Activated CD4-positive, alpha-beta memory T cell treated with anti-CD3 and anti-CD28 coated beads, Interleukin-2, amount 10 ng/mL, durations not matched to agents 7 days and 5 days (primary cell): ENCODE data around the gene RTKN2. TPM values are rescaled to one million over a fixed set of nuclear protein-coding genes. Genes with fewer than 3 reads are reported as not detected.
"Not testable (repeated sequence)": the region's sequence is repeated elsewhere in the genome, so short reads cannot be mapped to it uniquely, and the experiment has no call there.

ENCODE experiments used
- CTCF ChIA-PET: fragments of 350-600 bp; sonication (Branson Sonifier 250); formaldehyde crosslinking; loops from one replicate; lab custom pipeline; 2021; ENCODE audit warnings: antibody characterized with exemption, inconsistent platforms; lab: Charles Lee
- POLR2A ChIA-PET: fragments of 350-600 bp; sonication (Branson Sonifier 250); formaldehyde crosslinking; loops from one replicate; lab custom pipeline; 2021; ENCODE audit warnings: antibody characterized with exemption; lab: Charles Lee
- DNase-seq: peaks from one replicate; pipeline ENCODE4 v3.0.0-alpha.2; 2020
- H3K27ac Mint-ChIP-seq: one replicate; pipeline ENCODE4 v1.8.0; 2021; ENCODE audit warnings: mild to moderate bottlenecking, mixed read lengths
- H3K27me3 Mint-ChIP-seq: one replicate; pipeline ENCODE4 v1.8.0; 2021; ENCODE audit warnings: mixed read lengths
- H3K36me3 Mint-ChIP-seq: one replicate; pipeline ENCODE4 v1.8.0; 2021; ENCODE audit warnings: low read depth, mixed read lengths
- H3K4me1 Mint-ChIP-seq: one replicate; pipeline ENCODE4 v1.8.0; 2021; ENCODE audit warnings: mixed read lengths
- H3K4me3 Mint-ChIP-seq: one replicate; pipeline ENCODE4 v1.8.0; 2021; ENCODE audit warnings: mild to moderate bottlenecking, mixed read lengths
- H3K9me3 Mint-ChIP-seq: one replicate; pipeline ENCODE4 v1.8.0; 2021; ENCODE audit warnings: mixed read lengths
- total RNA-seq, 2 experiments: library from RNA; stranded (reverse); gene quantifications; one replicate each; pipeline ENCODE4 v1.2.3, GENCODE V29; 2021

The RTKN2 gene
- total RNA-seq, 2 experiments from 2014 or later, result 6.6 to 6.9 TPM

GRCh38 chr10:62252051-62252450, 16.6 kb downstream of the RTKN2 start:
- ChIA-PET POLR2A (no interaction called here), CTCF (no interaction called here)
- H3K27ac Mint-ChIP-seq, result no peak overlapping the region
- no peak for DNase-seq
- H3K4me1 Mint-ChIP-seq, result peaks cover 2% of the 10 kb centered on the region
- H3K36me3 Mint-ChIP-seq, result peaks cover 10% of the 10 kb centered on the region
- H3K27me3 Mint-ChIP-seq, result no peaks in the 10 kb centered on the region
- no peak overlapping the region for H3K4me3 Mint-ChIP-seq
- no peaks in the 10 kb centered on the region for H3K9me3 Mint-ChIP-seq

GRCh38 chr10:62250594-62251198, 17.9 kb downstream of the RTKN2 start:
- peaks cover 2% of the 10 kb centered on the region for H3K4me1 Mint-ChIP-seq
- H3K4me3 Mint-ChIP-seq, result no peak overlapping the region
- no peak overlapping the region for H3K27ac Mint-ChIP-seq
- no peaks in the 10 kb centered on the region for H3K9me3 Mint-ChIP-seq
- H3K27me3 Mint-ChIP-seq, result no peaks in the 10 kb centered on the region
- ChIA-PET CTCF (interaction anchor here (1.2 to 1.6 kb wide), 2 partner anchors 14 to 212 kb away, joined by 3 to 5 read pairs; no protein-coding TSS in a partner anchor), POLR2A (no interaction called here)
- H3K36me3 Mint-ChIP-seq, result peaks cover 10% of the 10 kb centered on the region
- no peak for DNase-seq

DNA sequence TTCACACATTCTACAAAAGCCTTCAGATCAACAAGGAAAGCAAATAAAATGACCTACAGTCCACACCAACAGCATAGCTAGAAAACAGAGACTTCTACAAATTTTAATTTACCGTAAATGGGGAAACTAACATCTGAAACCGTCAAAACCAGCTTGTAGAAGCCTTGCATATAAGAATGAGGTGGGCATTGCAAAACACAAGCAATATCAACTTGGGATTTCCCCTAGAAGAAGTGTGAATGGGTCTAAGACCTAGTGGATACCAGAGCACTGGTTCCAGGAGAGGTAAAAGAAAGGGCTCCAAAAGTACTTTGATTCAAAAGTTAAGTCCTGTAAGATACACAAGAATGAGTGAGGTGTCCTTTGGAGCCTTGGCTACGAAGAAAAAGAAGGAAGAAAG, 18.7 kb downstream of the RTKN2 start:
- H3K9me3 Mint-ChIP-seq, result no peaks in the 10 kb centered on the region
- no peaks in the 10 kb centered on the region for H3K27me3 Mint-ChIP-seq
- no peak overlapping the region for H3K27ac Mint-ChIP-seq
- CTCF ChIA-PET, result interaction anchor here (1.2 to 1.6 kb wide), 3 partner anchors 12 to 353 kb away, joined by 3 to 5 read pairs (median 5); no protein-coding TSS in a partner anchor
- POLR2A ChIA-PET, result interaction anchor here (1.0 kb wide), 1 partner anchor 198 kb away, joined by 3 read pairs; no protein-coding TSS in a partner anchor
- peaks cover 10% of the 10 kb centered on the region for H3K36me3 Mint-ChIP-seq
- no peak for DNase-seq
- no peak overlapping the region for H3K4me3 Mint-ChIP-seq
- H3K4me1 Mint-ChIP-seq, result peaks cover 9% of the 10 kb centered on the region

DNA sequence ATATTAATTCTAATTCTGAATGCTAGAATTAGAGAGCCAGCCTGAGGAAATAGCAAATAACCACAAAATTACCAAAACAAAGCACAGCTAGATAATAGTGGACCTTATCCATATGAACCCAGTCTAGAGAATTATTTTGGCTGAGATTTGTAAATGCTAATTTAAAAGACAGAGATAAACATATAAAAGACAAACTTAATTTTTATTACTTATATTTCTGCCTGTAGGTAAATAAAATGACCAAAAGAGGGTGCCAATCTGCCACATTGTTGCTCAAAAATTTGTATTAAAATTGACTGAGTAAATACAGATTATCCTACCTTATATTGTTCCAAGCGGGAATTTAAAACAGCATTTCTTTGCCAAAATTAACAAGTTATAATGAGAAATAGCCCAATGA, 20.2 kb downstream of the RTKN2 start:
- no peaks in the 10 kb centered on the region for H3K9me3 Mint-ChIP-seq
- H3K27ac Mint-ChIP-seq, result no peak overlapping the region
- CTCF ChIA-PET, result interaction anchor here (0.6 to 6.9 kb wide), 6 partner anchors 14 to 352 kb away, joined by 3 to 204 read pairs (median 4); no protein-coding TSS in a partner anchor
- H3K4me1 Mint-ChIP-seq, result peaks cover 22% of the 10 kb centered on the region
- peaks cover 3% of the 10 kb centered on the region for H3K36me3 Mint-ChIP-seq
- POLR2A ChIA-PET, result interaction anchor here (1.5 kb wide), 1 partner anchor 65 kb away, joined by 4 read pairs; no protein-coding TSS in a partner anchor
- H3K27me3 Mint-ChIP-seq, result no peaks in the 10 kb centered on the region
- no peak overlapping the region for H3K4me3 Mint-ChIP-seq
- DNase-seq, result no peak

DNA sequence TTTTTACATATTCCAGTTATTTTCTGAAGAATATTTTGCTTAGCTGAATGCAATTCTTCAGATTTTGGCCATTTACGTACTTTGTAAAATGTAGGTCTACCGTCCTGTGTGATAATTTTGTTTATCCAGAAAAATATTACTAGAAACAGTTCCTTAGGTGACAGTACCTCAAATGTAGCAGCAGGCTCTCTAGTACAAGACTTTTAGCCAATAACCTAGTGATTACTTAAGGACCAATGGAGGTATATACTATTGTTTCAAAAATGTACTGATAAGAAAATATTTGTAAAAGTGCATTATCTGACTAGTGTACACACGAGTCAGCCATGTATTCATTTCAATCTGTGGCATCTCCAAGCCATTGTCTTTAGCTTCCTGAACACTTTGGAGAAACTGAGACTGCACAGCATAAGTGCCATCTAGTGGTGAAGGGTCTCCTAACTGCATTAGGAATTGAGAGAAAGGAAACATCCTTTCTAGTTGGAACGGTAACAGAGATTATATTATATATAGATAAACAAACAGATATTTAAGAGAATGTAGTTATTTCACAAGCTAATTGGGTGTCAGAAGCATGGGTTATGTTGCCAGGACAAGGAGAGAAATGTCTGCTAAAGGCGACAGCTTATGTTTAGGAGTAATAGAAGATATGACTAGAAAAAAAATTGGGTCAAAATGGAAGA, 23.7 kb downstream of the RTKN2 start:
- ChIA-PET POLR2A (interaction anchor here (0.7 to 3.9 kb wide), 22 partner anchors 20 to 494 kb away, joined by 3 to 114 read pairs (median 6); partner anchors contain the start of gene ARID5B), CTCF (interaction anchor here (0.7 to 6.9 kb wide), 47 partner anchors 8 to 494 kb away, joined by 3 to 204 read pairs (median 4); partner anchors contain the start of gene ARID5B)
- Mint-ChIP-seq H3K27me3 (no peaks in the 10 kb centered on the region), H3K4me3 (peak overlapping the region; percentile 52), H3K4me1 (peaks cover 38% of the 10 kb centered on the region), H3K27ac (peak overlapping the region; percentile 65), H3K36me3 (no peaks in the 10 kb centered on the region), H3K9me3 (no peaks in the 10 kb centered on the region)
- DNase-seq, result peak; percentile 59

- Mint-ChIP-seq H3K36me3 (no peaks in the 10 kb centered on the region), H3K4me3 (peak overlapping the region; percentile 70), H3K9me3 (no peaks in the 10 kb centered on the region), H3K4me1 (peaks cover 40% of the 10 kb centered on the region), H3K27ac (peak overlapping the region; percentile 86), H3K27me3 (no peaks in the 10 kb centered on the region)
- ChIA-PET POLR2A (interaction anchor here (1.0 to 3.9 kb wide), 21 partner anchors 13 to 493 kb away, joined by 3 to 114 read pairs (median 7); partner anchors contain the start of gene ARID5B), CTCF (interaction anchor here (0.6 to 6.9 kb wide), 28 partner anchors 11 to 493 kb away, joined by 3 to 204 read pairs (median 5); partner anchors contain the start of gene ARID5B)
- no peak for DNase-seq
Observed at GRCh38 chr10:62244088-62244487, 24.6 kb downstream of the RTKN2 start.

DNA sequence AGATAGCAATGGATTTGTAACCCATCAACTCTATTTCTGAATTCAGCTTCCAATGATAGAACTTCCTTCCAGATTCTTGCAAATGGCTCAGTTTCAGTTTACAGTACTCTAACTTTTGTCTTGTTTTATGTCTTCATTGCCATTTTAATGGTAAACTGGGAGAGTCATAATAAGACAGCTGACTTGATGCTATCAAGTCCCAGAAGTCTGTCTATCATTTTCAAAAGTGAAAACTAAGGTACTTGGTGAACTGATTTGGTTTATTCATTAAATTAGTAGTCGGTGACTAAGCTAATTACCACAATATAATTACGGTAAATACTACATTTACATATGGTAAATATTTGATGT, 25.0 kb downstream of the RTKN2 start:
- H3K4me3 Mint-ChIP-seq, result peak overlapping the region; percentile 70
- H3K27me3 Mint-ChIP-seq, result no peaks in the 10 kb centered on the region
- peaks cover 4% of the 10 kb centered on the region for H3K36me3 Mint-ChIP-seq
- H3K4me1 Mint-ChIP-seq, result peaks cover 42% of the 10 kb centered on the region
- no peaks in the 10 kb centered on the region for H3K9me3 Mint-ChIP-seq
- CTCF ChIA-PET, result interaction anchor here (0.6 to 6.9 kb wide), 14 partner anchors 10 to 492 kb away, joined by 3 to 204 read pairs (median 6); partner anchors contain the start of gene ARID5B
- peak overlapping the region; percentile 86 for H3K27ac Mint-ChIP-seq
- POLR2A ChIA-PET, result interaction anchor here (1.0 to 3.9 kb wide), 19 partner anchors 12 to 492 kb away, joined by 3 to 114 read pairs (median 9); partner anchors contain the start of gene ARID5B
- DNase-seq, result no peak

DNA sequence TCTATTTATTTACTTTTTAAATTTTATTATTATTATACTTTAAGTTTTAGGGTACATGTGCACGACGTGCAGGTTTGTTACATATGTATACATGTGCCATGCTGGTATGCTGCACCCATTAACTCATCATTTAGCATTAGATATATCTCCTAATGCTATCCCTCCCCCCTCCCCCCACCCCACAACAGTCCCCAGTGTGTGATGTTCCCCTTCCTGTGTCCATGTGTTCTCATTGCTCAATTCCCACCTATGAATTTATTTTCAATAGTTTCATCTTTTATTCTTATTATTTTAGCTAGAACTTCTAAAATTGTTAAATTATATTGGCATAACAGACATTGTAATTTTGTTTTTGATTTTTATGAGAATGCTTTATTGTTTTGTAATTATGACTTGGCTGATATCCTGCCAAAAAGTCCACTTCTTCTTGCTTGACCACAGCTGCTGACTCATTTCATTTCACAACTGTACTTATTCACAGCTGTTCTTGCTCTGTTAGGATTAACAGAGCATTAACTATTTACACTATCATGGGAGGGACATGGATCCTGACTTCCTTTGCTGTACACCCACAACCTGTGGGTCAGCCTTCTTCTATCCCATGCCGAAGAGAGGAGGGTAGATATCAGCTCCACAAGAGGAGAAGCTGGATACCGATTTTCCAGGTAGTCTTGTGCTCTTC, 25.5 kb downstream of the RTKN2 start:
- not testable (repeated sequence) for DNase-seq, H3K27me3 Mint-ChIP-seq, H3K36me3 Mint-ChIP-seq, H3K9me3 Mint-ChIP-seq
- POLR2A ChIA-PET, result interaction anchor here (0.7 to 3.9 kb wide), 19 partner anchors 12 to 492 kb away, joined by 3 to 114 read pairs (median 9); partner anchors contain the start of gene ARID5B
- CTCF ChIA-PET, result interaction anchor here (0.6 to 6.9 kb wide), 12 partner anchors 22 to 491 kb away, joined by 3 to 204 read pairs (median 5); partner anchors contain the start of gene ARID5B
- Mint-ChIP-seq H3K4me3 (peak overlapping the region; percentile 70), H3K27ac (peak overlapping the region; percentile 86), H3K4me1 (peaks cover 42% of the 10 kb centered on the region)

- not testable (repeated sequence) for H3K36me3 Mint-ChIP-seq, H3K27ac Mint-ChIP-seq, H3K4me3 Mint-ChIP-seq, DNase-seq, H3K27me3 Mint-ChIP-seq, H3K9me3 Mint-ChIP-seq
- ChIA-PET CTCF (interaction anchor here (0.7 to 1.3 kb wide), 3 partner anchors 53 to 345 kb away, joined by 3 to 5 read pairs (median 3); no protein-coding TSS in a partner anchor), POLR2A (interaction anchor here (1.6 to 4.4 kb wide), 5 partner anchors 57 to 338 kb away, joined by 5 to 38 read pairs (median 16); no protein-coding TSS in a partner anchor)
- H3K4me1 Mint-ChIP-seq, result peaks cover 46% of the 10 kb centered on the region
Observed at GRCh38 chr10:62241521-62241920, 27.1 kb downstream of the RTKN2 start.

- CTCF ChIA-PET, result interaction anchor here (0.8 to 2.4 kb wide), 10 partner anchors 8 to 344 kb away, joined by 3 to 15 read pairs (median 3); no protein-coding TSS in a partner anchor
- Mint-ChIP-seq H3K9me3 (no peaks in the 10 kb centered on the region), H3K27me3 (no peaks in the 10 kb centered on the region), H3K4me1 (peaks cover 39% of the 10 kb centered on the region), H3K27ac (peak overlapping the region; percentile 18), H3K36me3 (peaks cover 9% of the 10 kb centered on the region), H3K4me3 (no peak overlapping the region)
- POLR2A ChIA-PET, result interaction anchor here (0.8 to 4.4 kb wide), 11 partner anchors 9 to 341 kb away, joined by 3 to 38 read pairs (median 4); no protein-coding TSS in a partner anchor
- no peak for DNase-seq
Observed at GRCh38 chr10:62239994-62240393, 28.6 kb downstream of the RTKN2 start.

- peaks cover 34% of the 10 kb centered on the region for H3K4me1 Mint-ChIP-seq
- peaks cover 13% of the 10 kb centered on the region for H3K36me3 Mint-ChIP-seq
- H3K9me3 Mint-ChIP-seq, result no peaks in the 10 kb centered on the region
- no peaks in the 10 kb centered on the region for H3K27me3 Mint-ChIP-seq
- peak overlapping the region; percentile 23 for H3K27ac Mint-ChIP-seq
- POLR2A ChIA-PET, result interaction anchor here (0.8 to 4.4 kb wide), 7 partner anchors 25 to 339 kb away, joined by 3 to 38 read pairs (median 4); no protein-coding TSS in a partner anchor
- CTCF ChIA-PET, result interaction anchor here (1.5 to 2.4 kb wide), 4 partner anchors 184 to 342 kb away, joined by 4 to 15 read pairs (median 4); no protein-coding TSS in a partner anchor
- H3K4me3 Mint-ChIP-seq, result no peak overlapping the region
- DNase-seq, result no peak
Observed at GRCh38 chr10:62238880-62239279, 29.8 kb downstream of the RTKN2 start.

GRCh38 chr10:62237966-62238365, 30.7 kb downstream of the RTKN2 start:
- H3K9me3 Mint-ChIP-seq, result no peaks in the 10 kb centered on the region
- H3K4me1 Mint-ChIP-seq, result peaks cover 24% of the 10 kb centered on the region
- H3K27me3 Mint-ChIP-seq, result no peaks in the 10 kb centered on the region
- DNase-seq, result no peak
- ChIA-PET POLR2A (interaction anchor here (0.7 to 4.4 kb wide), 5 partner anchors 53 to 188 kb away, joined by 3 to 38 read pairs (median 4); no protein-coding TSS in a partner anchor), CTCF (no interaction called here)
- H3K4me3 Mint-ChIP-seq, result no peak overlapping the region
- peak overlapping the region; percentile 64 for H3K27ac Mint-ChIP-seq
- peaks cover 19% of the 10 kb centered on the region for H3K36me3 Mint-ChIP-seq
